Activated CD8-positive, alpha-beta memory T cell treated with anti-CD3 and anti-CD28 coated beads, Interleukin-2, amount 50 U/mL, for 24 hours (primary cell): Measurements from ENCODE around the gene ZNF747.
"Not testable (repeated sequence)": the region's sequence is repeated elsewhere in the genome, so short reads cannot be mapped to it uniquely, and the experiment has no call there.

Experiments used
- DNase-seq: peaks from one replicate; pipeline ENCODE4 v3.0.0-alpha.2; 2020; ENCODE audit errors: extremely low read depth

ZNF747 gene

GRCh38 chr16:30557957-30558788, 23.5 kb upstream of the ZNF747 start, which contains the start of gene ZNF764:
Gene ZNF764, minus strand, starts transcription at chr16:30558374. Its CDS starts 192 bp downstream, at chr16:30558182.
- DNase-seq = peak; percentile 94

DNA sequence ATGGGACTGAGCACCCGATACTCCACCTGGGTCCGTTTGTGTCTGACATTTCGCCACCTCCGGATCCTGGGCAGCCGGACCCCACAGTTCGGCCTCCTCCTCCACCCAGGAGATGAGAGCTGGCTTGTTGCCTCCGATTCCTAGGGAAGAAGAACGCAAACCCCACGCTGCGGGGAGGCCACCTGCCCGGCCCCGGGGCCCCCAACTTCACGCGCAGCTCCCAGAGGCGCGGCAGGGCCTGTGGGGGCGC, 23.0 kb upstream of the ZNF747 start:
- no peak for DNase-seq

GRCh38 chr16:30556125-30556473, 21.4 kb upstream of the ZNF747 start:
- DNase-seq = no peak

DNA sequence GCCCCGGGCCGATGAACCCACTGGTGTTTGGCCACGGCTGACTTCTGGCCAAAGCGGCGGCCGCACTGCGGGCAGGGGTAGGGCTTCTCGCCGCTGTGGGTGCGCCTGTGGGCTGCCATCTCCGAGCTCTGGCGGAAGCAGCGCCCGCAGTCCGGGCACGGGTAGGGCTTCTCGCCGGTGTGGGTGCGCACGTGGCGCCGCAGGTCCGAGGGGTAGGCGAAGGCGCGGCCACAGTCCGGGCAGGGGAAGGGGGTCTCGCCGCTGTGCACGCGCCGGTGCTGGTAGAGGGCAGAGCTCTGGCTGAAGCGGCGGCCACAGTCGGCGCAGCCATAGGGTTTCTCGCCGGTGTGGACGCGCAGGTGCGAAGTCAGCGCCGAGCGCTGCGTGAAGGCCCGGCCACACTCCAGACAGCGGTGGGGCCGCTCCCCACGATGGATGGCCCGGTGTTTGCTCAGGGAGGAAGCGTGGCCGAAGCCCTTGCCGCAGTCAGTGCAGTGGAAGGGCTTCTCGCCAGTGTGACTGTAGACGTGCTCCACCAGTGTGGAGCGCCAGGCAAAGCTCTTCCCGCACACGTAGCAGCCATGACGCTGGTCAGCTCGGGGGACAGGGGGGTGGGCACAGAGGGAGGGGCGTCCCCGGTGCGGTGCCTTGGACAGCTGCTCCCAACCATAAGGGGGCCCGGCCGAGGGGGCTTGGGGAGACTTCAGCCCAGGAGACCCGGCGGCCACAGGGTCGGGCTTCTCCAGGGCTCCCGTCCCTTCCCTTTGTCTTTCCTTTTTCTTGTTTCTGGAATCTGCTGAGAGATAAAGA, 20.9 kb upstream of the ZNF747 start:
- no peak for DNase-seq

DNA sequence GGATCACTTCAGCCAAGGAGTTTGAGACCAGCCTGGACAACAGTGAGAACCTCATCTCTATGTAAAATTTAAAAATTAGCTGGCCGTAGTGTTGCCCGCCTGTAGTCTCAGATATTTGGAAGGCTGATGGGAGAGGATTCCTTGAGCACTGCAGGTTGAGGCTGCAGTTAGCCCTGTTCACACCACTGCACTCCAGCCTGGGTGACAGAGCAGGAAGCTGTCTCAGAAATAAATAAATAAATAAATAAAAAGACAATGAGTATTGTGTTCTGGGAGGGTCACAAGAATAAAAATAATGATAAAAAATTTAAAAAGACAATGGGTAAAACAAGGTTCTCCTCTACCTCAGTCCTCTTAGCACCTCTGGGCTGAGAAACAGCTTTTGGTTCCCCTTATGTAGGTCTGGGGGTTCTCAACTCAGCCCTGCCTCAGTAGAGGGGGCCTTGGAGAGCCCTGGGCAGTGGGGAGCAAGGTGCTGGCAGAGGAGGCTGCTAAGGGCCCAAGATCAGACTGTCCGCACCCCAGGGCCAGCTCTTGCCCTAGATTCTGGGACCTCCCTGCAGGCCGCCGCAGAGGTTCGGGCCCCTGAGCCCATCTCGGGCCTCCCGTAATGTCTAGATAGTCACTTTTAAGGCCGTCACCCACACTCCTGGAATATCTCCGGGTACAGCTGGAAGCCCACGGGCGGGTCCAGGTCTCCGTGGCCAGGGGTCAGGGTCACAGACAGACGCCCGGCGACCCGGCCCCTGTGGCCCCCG, 20.1 kb upstream of the ZNF747 start:
- DNase-seq = no peak

GRCh38 chr16:30553393-30553899, 18.8 kb upstream of the ZNF747 start:
- DNase-seq = no peak

DNA sequence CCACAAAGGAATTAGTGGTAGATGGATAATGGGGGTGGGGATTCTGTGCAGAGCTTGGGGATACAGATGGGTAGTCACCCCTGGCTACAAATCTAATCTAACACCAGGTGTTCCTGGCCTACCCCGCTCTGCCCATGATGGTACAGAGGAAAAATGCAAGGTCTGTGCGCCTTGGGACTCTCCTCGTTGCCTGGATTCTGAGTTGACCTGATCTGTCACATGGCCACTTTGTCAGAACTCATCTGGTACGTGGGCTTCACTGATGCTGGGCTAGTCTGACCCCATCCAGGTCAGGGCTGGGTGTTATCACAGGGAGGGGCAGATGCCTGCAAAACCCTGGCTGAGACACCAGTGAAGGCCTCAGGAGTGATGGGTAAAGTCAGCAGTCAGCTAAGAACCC, 18.3 kb upstream of the ZNF747 start:
- no peak for DNase-seq

- no peak for DNase-seq
Observed at GRCh38 chr16:30551781-30552180, 17.1 kb upstream of the ZNF747 start.

- DNase-seq = no peak
Observed at GRCh38 chr16:30548416-30549253, 14.0 kb upstream of the ZNF747 start.

DNA sequence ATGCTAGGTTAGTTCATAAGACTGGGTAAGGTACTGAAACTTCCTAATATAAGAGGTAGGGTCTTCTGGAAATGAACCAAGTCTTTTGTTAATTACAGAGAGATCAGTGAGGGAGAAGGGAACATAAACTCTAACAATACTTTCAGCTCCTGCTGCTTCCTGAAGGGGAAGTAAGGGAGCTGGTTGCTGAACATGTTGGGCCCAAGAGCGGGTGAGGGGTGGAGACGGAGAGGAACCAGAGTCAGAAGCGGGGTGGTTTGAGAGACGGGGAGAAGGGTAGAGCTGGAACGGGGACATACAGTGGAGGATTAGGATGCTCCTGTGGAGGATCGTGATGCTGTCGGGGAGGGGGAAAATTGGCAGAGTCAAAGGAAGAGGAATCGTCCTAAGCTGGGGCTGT, 11.5 kb upstream of the ZNF747 start:
- no peak for DNase-seq

- DNase-seq = no peak
Observed at GRCh38 chr16:30543067-30543466, 8.4 kb upstream of the ZNF747 start.

DNA sequence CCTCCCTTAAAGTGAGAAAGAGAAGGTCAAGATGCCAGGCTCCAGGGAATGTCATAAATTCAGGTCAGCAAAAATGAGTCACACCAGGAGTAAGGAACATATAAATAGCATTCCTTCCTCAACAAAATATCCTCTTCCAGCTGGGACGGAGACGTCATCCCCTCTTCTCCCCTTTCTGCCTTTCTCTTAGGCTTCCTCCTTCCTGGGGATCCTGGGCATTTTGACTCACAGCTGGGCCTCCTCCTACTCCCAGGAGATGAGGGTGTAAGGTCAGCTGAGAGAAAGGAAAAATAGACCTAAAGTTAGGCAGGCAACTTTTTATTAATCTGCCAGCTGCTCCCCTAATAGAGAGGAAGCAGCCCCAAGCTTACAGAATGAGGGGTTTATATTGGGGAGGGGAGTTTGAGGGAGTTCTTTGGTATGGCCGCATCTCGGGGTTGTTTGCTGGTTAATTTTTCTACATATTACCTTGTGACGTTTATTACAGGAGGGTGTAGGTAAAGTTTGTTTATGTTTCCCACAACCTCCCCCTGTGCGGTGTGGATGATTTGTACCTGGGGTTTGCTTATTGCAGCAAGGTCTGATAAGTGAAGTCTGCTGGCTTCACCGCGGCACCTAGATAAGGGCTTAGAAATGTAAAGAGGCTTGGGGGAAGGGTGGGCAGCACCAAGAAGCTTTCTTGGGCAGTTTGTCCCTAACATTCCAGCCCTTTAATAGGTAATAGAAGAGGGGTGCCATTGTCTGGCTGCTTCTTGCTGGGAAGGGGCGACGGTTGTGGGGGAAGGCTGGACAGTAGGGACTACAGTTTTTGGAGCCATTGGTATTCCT, 7.1 kb upstream of the ZNF747 start:
- no peak for DNase-seq

DNA sequence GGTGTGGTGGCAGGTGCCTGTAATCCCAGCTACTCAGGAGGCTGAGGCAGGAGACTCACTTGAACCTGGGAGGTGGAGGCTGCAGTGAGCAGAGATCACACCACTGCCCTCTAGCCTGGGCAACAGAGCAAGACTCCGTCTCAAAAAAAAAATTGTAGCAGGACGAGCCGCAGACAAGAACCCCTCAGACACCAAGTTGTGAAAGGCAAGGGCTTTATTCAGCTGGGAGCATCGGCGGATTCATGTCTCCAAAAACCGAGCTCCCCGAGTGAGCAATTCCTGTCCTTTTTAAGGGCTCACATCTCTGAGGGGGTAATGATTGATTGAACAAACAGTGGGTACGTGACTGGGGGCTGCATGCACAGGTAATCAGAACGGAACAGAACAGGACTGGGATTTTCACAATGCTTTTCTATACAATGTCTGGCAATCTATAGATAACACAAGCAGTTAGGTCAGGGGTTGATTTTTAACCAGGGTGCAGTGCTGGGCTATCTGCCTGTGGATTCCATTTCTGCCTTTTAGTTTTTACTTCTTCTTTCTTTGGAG, 6.3 kb upstream of the ZNF747 start:
- DNase-seq = not testable (repeated sequence)

DNA sequence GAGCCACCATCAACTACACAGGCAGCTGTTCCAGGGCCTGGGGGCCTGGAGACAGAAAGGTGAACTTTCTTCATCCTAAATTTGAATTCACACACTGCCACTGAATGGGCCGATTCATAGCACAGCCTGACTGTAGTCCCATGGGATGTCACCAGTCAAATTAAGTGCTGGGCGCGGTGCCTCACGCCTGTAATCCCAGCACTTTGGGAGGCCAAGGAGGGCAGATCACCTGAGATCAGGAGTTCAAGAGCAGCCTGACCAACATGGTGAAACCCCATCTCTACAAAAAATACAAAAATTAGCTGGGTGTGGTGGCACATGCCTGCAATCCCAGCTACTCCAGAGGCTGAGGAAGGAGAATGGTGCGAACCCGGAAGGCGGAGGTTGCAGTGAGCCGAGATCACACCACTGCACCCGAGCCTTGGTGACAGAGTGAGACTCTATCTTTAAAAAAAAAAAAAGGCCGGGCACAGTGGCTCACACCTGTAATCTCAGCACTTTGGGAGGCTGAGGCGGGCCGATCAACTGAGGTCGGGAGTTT, 5.4 kb upstream of the ZNF747 start:
- not testable (repeated sequence) for DNase-seq

GRCh38 chr16:30539000-30539964, 4.6 kb upstream of the ZNF747 start:
- DNase-seq = no peak

DNA sequence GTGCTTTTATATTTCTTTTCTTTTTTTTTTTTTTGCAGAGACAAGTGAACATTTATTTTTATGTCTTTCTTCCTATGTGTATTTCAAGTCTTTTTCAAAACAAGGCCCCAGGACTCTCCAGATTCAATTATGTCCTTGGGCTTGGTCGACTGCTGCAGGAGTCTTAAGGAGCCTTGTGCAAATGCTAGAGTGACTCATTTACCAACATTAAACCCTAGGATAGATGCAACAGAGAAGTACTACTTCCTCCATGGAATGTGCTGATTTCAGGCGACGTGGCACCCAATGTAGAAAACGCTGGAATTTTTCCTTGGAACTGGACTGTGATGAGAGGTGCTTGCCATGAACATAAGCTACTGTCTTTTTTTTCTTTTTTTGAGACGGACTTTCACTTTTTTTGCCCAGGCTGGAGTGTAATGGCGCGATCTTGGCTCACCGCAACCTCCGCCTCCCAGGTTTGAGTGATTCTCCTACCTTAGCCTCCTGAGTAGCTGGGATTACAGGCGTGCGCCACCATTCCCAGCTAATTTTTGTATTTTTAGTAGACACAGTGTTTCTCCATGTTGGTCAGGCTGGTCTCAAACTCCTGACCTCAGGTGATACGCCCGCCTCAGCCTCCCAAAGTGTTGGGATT, 1.9 kb upstream of the ZNF747 start:
- DNase-seq = not testable (repeated sequence)

GRCh38 chr16:30535777-30536190, 1.1 kb upstream of the ZNF747 start:
- DNase-seq = no peak

GRCh38 chr16:30535106-30535776, 583 bp upstream of the ZNF747 start:
- DNase-seq = no peak
